Activated CD4-positive, alpha-beta T cell treated with anti-CD3 and anti-CD28 coated beads, Interleukin-2, amount 50 U/mL, for 4 hours (primary cell): ENCODE results near the gene GSG1L.

ENCODE experiments used
- DNase-seq, 2 experiments: peaks; one replicate each; pipeline ENCODE4 v3.0.0-alpha.2; 2020

The GSG1L gene

DNA sequence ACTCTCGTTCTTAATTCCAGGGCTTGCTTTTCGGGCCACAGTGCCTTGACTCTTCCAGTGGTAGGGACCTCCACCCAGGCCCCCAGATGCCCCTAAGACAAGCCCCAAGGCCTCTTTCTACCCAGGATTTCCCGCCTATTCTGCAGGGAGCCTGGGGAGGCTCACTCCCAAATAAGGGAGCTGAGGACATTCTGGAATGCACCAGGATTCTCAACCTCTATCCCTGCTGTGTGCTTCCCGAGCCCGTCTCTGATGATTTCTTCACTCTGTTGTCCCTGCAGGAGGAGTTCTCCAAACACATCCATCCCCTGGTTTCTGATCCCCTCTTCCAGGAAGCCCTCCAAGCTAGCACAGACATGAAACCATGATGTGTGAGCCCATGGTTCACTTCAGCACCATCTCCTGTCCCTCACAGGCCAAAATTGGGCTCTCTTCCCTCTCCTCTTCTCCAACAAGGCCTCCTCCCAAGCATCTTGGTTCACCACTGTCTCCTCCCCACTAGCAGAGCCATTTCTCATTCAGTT, 257.6 kb downstream of the GSG1L start:
- DNase-seq: no peak

DNA sequence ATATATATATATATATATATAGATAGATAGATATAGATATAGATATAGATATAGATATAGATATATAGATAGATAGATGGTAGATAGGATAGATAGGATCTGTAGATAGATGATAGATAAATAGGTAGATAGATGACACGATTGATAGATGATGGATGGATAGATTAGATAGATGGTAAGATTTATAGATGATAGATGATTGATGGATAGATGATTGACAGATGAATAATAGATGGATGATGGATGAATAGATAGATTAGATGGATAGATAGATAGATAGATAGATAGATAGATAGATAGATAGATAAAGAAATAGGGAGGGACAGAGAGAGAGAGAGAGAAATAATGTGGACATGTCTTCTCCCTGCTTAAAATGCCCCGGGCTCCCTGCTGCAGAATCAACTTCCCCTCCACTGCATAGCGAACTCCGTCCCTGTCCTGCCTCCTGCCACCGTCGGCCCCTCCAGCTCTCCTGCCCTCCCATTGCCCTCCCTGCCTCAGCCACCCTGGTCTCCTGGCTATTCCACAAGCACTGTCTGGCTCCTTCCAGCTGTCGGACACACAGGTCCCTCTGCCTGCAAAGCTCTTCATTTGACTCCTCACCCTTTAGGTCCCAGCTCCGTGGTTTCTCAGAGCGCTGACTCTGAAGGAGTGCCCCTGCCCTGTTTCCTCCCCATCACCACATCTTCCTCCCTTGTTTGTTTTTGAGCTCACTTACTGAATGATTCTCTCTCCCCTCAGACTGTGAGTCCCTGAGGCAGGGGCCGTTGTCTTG, 259.6 kb downstream of the GSG1L start:
- no peak for DNase-seq

DNA sequence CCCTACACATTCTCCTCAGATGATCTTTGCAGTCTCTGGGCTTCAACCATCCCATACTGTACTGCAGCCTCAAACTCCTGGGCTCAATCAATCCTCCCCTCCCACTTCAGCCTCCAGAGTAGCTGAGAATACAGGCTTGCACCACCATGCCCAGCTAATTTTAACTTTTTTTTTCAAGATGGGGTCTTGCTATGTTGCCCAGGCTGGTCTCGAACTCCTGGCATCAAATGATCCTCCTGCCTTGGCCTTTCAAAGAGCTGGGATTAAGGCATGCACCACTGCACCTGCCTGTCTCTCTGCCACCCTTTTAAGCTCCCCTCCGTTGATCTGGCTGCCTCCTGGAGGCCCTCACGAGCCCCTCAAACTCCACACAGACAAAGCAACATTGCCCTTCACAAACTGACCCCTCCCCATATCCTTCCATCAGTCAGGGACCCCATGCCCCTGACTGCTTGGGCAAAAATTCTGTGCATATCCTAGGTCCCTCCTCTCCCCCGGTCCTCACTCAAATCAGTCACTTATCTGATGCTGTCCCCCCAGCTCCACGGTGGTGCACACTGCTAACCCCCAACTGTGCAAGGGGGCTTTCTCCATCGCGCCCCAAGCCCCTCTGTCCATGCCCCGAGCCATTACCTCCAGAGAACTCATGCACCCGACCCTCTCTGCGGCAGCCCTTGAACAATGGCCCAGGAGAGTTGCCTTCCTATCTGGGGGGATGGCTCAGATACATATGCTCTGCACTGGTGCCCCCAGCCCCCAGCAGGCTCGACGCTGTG, 260.7 kb downstream of the GSG1L start:
- no peak for DNase-seq

DNA sequence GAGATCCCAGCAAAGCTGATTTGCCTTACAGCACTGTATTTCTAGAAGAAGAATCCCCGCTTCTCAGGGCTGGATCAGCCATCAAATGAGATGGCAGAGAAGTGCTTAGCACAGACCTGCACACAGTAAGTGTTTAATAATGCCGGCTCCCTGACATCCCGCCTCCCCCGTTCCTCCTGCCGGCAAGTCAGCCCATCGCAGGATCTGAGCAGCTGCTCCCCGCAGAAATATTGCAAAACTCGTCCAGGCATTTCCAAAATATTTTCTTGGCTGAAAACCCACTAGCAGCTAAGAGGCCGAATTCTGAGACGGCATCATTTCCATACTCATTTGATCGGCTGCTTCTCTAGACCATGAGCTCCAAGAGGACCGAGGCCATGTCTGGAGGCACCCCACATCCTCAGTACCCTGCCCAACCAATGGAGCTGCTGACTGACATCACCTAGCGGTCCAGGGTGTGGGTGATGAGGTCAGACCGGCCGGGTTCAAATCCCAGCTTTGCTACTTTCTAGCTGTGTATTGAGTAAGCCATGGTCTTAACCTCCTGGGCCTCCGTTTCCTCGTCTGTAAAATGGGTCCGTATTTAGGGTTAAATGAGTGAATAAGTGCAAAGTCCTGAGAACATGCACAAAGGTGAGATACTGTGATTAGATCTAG, 262.1 kb downstream of the GSG1L start:
- no peak for DNase-seq

DNA sequence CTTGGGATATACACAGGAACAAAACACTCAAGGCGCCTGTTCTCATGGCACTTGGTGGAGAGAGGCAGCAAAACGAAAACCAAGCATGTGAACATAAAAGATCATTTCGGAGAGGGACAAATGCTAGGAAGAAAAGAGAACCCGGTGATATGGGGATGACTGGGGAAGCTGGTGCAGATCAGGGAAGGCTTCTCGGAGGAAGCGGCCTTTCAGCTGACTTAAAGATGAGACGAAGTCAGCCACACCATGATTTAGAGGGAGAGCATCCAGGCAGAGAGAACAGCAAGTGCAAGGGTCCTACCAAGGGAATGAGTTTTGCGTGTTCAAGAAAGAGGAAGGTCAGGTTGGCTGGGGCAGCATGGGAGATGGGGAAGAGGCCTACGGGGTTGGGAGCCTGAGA, 262.7 kb downstream of the GSG1L start:
- no peak for DNase-seq

DNA sequence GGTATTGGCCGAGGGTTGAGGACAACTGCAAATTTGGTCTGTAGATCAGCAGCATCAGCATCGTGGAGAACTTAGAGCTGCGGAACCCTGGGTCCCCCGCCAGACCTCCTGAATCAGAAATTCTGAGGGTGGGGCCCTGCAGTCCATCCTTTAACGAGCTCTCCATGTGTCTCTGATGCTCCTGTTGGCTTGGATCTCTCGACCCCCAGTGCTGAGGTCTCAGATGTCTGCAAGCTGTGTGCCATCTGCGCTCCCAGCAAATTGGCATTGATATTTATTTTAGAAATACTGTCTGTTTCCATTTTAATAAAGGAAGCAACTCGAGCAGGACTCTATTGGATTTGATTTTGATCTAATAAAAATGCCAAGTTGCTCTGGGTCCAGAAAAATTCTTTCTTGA, 263.6 kb downstream of the GSG1L start:
- no peak for DNase-seq

DNA sequence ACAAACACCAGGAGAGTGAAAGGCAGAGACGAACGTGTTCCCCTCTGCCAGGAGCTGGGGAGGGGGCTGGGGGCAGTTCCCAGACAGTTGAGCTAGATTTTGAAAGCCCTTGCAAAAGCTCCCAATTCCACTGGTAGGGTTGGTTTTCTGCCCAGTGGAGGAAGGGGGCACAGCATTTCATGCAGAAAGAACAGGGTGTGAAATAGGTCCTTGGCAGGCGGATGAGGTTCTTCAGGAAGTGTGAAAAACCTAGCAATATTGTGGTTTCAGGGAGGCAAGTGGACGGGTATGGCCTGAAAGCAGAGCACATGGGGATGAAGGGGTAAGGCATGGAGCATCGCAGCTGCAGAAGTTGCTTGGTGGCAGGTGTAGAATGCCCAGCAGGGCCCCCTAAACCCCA, 265.3 kb downstream of the GSG1L start:
- DNase-seq: no peak

DNA sequence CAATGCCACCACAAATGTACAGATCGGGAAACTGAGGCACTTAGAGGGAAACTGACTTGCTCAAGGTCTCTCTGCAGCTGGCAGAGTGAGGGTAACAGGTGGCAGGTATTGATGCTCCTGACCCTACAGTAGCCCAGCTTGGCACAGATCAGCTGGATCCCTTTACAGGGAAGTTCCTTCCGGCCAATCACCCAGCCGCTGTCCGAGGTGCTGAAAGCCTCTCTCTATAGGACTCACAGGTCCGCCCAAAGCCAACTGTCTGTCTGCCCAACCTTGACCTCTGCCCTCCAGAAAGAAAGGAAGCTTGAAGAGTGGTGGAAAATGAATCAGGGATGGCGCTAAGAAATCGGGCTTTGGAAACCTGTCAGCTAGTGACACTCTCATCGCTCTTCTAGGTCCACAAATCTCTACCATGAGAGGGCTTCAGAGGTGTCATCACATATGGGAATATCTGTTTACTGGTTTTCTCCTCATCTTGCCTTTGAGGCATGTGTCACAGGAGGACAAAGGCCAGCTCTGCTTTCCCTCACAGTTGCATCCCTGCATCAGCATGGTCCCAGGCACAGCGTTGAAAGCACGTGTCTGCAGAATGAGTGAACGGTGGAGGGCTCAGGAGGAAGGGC, 267.4 kb downstream of the GSG1L start:
- DNase-seq: no peak

DNA sequence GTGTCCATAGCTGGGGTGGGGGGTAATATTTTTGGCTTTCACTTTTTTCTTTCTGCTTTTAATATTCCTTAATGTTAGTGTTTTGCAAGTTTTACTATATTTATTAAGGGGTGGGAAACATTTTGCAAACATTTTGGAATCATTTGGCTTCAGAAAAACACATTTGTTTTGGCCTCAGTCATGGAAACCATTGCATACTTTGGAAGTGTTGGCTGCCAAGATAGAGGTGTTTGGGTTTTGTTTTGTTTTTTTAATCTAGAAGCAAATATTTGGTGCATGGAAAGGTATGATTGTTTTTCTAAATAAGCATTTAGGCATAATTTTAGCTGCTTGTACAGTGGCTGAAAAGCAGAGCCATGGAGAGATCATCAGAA, 270.3 kb downstream of the GSG1L start:
- no peak for DNase-seq

DNA sequence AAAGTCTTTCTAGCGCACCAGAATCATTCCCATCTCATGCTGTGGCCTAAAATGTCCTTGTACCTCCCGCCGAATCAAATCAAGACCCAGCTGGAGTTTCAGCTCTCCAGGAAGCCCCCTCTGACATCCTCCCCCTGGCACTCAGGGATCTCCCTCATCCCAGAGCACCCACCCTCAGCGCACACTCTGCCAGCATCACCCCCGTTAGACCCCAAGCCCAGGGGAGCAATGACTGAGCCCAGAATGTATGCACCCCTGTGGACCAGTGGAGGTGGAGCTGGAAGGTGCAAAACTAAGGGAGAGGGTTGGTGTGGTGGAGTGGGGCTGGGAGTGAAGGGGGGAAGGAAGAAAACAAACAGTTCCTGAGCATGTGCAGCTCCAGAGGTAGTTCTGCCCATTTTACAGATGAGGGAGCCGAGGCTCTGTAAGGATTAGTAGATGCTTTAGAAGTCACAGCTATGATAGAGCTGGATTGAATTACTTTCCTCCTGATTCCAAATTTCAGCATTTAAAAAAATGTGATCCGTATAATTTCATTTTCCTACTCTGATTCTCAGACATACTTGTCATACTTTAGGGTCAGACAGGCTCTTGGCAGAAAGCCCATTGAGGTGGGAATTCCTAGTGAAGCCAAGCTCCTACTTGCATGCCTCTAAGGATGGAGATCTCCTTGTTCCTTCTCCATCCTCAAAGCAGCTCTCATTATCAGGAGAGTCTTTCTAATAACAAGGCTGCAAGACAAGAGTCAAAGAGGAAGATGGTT, 270.8 kb downstream of the GSG1L start:
- DNase-seq: no peak

DNA sequence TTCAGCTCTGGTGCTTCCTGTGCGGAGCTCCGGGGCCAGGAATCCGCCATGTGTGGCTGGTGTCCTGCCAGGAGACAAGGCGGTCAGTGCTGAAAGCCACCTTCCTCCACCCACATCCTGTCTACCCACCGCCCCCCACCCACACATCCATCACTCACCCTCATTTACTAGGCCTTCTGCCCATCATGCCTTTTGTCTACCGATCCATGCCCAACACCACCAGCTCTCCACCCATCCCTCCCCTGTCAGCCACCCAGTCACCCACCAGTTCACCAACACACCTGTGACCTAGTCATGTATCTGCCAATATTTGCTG, 272.2 kb downstream of the GSG1L start:
- no peak for DNase-seq

DNA sequence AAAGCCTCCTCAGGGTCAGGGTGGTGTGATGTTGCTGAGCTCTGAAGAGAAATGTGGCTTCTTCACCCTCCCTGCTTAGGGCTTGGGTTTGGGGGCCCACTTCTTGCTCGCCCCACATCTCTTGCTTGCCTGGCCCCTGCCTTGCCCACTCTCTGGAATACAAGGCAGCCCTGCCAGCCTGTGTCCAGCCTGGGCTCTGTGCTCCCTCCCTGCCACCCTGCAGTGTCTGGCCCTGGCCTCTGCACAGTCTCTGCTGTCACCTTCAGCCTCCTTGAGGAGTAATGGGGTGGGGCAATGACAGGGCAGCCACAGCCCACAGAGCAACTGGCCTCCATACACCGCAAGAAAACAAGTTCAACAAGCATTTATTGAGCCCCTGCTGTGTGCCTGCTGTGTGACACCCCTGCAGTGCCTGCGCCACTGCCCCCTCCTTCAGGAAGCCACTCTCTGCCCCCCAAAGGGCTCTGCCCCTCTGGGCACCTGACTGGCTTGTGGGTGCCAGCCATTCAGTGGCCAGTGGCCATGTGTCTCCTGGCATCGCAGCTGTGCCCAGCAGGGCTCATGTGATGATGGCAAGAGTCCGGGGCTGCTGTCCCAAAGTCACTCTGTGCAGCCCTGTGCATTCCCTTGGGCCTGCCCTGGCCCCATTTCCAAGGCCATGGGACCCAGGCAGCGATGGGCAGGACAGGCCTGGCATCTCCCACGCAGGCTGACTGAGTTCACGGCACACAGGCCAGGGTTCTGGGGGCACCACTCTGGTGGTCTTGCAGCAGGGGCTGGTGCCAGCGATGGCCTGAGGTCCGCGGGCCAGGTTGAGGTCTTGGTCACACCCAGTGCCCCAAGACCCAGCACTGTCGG, 272.7 kb downstream of the GSG1L start:
- no peak for DNase-seq

DNA sequence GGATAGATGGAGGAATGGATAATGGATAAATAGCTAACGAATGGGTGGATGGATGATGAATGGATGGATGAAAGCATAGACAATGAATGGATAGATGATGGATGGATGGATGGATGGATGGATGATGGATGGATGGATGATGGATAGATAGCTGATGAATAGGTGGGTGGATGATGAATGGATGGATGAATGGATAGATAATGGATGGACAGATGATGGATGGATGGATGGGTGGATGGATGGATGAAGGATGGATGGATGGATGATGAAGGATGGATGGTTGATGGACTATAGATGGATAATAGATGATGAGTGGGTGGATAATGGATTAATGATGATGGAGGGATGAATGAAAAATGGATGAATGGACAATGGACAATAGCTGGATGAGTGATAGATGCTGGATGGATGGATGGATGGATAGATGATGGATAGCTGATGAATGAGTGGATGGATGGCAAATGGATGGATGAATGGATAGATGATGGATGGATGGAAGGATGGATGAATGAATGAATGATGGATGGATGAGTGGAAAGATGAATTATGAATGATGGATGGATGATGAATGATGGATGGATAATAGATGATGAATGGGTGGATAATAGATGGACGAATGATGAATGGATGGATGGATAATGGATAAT, 273.8 kb downstream of the GSG1L start:
- DNase-seq: no peak

DNA sequence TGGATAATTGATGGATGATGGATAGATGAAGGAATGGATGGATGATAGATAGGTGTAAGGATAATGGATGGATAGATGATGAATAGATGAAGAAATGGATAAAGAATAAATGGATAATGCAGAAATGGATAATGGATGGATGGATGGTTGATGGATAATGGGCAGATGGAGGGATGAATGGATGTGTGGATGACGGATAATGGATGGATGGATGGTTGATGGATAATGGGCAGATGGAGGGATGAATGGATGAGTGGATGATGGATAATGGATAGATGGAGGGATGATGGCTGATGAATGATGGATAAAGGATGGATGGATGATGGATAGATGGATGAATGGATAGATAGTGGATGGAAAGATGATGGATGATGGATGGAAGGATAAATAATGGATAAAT, 274.4 kb downstream of the GSG1L start:
- DNase-seq: no peak

DNA sequence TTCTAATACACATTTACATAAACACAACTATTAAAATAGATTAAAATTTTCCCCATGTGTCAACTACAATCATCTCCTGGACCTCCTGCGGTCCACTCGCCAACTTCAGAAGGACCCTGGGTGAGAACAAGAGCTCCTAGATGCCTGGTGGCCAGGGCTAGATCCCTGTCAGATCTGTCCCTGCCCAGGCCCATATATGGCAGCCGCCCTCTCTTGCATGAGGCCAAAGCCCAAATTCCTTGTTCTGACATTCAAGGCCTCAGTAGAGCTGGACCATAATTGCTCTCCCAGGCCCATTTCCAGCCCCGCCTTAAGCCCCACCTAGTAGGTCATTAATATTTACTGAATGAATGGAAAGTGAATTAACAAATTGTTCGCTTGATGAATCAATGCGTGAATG, 275.8 kb downstream of the GSG1L start:
- no peak for DNase-seq

DNA sequence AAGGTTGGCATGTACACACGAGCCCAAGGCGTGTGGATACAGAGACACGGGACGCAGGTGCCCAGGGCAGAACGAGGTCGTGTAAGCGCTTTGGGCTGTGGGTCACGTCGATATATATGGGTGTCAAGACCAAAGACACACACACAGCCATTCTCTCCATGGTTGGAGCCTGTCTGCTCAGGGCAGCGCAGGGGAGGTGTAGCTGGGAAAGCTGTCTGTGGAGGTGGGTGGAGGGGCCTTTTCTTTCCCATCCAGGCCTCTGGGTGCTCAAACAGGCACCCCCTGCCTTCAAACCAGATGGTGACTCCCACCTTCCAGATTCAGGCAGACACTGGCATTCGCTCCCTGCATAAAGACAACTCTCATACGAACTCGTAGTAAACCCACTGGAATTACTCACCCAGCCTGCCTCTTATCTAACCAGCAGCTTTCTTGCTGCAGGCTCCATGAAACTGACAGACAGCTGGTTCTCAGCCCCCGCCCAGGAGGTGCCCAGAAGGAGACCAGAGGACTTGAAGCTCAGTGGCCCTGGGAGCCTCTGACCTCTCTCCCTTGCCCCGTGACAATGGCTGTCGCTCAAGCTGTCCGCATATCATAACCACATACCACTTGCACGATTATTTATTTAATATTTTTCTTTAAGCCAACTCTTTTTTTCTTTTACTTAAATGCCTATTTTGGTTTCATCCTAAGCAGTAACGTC, 276.4 kb downstream of the GSG1L start:
- DNase-seq: no peak

DNA sequence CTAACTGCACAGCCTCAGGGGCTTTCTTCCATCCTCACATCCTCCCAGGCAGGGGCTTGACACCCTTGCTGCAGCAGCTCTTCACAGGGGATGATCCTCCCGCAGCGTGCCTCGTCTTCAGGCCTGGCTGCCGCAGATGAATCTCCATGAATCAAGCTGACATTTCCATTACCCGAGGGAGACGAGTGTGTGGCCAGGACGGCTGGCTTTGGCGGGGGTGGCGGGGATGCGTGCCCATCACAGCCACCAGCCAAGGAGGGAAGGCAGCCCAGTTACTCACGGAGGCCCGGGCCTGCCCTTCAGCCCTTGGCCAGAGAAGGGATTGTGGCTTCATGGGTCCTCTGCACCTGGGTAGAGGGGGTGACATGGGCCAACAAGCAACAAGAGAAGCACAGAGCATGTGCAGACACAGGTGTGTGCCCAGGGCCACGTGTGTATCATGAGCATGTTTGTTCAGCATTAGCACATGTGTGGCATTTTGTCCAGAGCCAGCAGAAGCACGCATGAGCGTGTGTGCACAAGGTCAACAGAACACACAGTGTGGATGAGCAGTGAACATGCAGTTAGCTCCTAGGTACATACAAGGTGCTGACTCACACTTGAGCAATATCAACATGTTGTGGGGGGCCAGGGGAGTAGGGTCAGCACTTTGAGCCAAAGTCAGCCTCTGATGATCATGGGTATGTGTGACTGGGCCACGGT, 277.1 kb downstream of the GSG1L start:
- no peak for DNase-seq

DNA sequence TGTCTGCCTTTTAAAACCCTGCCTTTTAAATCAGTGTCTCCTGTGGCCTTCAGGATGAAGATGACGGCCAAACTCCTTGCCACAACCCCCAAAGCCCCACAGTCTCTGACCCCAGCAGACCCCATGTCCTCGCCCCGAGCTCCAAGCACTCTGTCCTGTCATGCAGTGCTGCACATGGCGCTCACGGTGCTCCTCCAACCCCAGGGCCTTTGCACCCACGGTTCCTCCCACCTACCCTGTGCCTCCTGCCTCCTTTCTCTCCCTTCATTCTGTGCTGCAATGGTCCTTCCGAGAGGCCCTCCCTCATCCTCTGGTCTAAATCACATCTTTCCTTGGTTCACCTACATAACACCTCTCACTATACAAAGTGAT, 278.2 kb downstream of the GSG1L start:
- DNase-seq: no peak

DNA sequence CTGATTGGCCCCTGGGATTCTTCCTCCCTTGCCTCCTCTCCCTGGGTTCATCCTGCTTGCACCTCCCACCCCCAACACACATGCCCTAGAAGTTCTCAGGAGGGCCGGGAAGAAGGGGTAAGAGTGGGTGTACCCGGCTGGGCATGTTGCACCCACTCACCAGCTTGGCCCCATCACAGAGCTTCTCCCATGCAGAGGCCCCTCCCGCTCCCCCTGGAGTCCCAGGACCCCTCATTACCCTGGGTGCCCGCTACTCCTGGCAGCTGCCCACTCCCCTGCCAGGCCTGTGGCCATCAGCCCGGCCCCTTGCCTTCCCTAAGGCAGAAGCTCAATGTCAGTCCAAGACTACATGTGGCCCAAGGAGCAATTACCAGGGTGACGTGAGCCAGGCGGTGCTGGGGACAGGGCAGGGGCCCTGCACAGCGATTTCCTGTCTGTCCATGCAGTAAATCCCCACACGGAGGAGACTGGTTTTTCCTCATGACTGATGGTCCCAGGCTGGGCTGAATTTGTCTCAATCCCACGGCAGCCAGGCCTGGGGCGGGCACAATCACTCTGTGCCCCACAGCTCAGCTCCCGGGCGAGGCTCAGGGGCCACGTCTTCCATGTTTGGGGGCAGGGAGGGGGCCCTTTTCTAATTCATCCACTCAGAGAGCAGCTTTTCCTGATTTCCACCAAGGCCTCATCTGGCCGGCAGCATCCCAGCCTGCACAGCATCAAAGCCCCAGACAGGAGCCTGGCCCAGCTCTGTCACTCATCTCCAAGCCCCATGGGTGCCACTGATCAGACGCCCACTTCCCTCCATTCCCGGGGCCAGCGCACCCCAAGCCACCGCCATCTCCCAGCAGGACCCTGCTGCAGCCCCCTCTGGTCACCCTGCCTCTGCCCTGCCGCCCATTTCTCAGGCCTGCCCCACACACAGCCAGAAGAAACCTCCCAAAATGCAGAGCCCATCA, 278.9 kb downstream of the GSG1L start:
- DNase-seq: no peak
